Smooth muscle cell of bladder (primary cell): ENCODE results near the gene TTC27. TPM values are rescaled to one million over a fixed set of nuclear protein-coding genes. Genes with fewer than 3 reads are reported as not detected.

Experiments
- total RNA-seq: library from RNA; depleted of rRNA; stranded (reverse); fragments of >200 nt; gene quantifications from 2 replicates; pipeline ENCODE4 v1.2.3, GENCODE V29; 2014

Gene TTC27
- 15.8 and 16.4 TPM in 2 replicates for total RNA-seq

DNA sequence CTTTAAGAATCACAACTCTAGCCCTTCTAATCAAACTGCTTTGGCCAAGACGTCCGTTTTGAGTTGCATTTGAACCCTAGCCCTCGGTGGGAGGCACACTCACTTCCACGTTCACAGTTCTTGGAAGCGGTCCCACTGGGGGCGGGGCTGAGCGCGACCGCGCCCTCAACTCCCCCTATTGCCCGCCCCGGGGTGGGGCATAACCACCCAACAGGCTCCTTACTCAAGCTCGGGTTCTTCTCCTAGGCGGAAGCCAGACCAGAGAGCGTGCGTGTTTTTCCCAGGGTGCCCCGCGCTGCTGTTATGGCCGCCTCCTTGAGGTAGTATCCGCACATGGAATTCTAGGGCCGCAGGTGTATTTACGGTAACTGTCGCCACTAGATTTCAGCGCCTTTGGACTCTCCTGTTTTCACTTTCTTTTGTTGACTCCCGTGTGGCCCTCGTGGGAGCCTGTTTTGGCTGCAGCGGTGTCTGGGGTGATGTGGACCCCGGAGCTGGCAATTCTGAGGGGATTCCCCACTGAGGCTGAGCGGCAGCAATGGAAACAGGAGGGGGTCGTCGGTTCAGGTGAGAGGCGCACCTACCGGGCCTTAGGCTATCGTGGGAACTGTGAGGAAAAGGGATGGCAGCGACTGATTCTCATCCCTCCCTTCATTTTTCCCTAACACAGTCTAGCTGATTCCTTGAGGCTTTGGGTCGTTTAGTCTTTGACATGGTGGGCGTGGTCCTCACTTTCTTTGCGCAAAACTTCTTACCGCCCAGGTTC lies at the start of gene TTC27:
TTC27 (plus strand) TSS at position 237 of the 766 bp plus-strand sequence; CDS start at position 480, 243 bp downstream.

